Urinary bladder (tissue), 4 donors: ENCODE data around the gene TMPRSS4. TPM values are rescaled to one million over a fixed set of nuclear protein-coding genes. Genes with fewer than 3 reads are reported as not detected.

Experiments
- DNase-seq: peaks from one replicate; pipeline ENCODE4 v3.0.0-alpha.2; 2015; ENCODE audit errors: extremely low spot score
- H3K27ac ChIP-seq: one replicate; pipeline ENCODE4 v1.5.1; 2013; ENCODE audit warnings: low read depth, mild to moderate bottlenecking, moderate library complexity
- H3K36me3 ChIP-seq: one replicate; pipeline ENCODE4 v1.6.1; 2013; ENCODE audit warnings: mild to moderate bottlenecking, moderate library complexity; ENCODE audit not compliant: insufficient read depth
- H3K4me1 ChIP-seq: one replicate; pipeline ENCODE4 v1.6.1; 2013; ENCODE audit warnings: mild to moderate bottlenecking, moderate library complexity; ENCODE audit not compliant: insufficient read depth
- H3K4me3 ChIP-seq: one replicate; pipeline ENCODE4 v1.5.1; 2013; ENCODE audit warnings: low read depth, low read length
- WGBS: extraction: QIAGEN DNeasy Blood & Tissue Kit; methylation state at CpG from one replicate; pipeline ENCODE4 v1.1.7; 2013; 5-methylcytosine and 5-hydroxymethylcytosine counted together
- polyA plus RNA-seq: library from polyadenylated mRNA; stranded (reverse); fragments of 200-250 nt; gene quantifications from one replicate; pipeline ENCODE4 v1.2.3, GENCODE V29; 2013
- total RNA-seq: library from RNA; depleted of rRNA; stranded (reverse); fragments of >200 nt; gene quantifications from one replicate; pipeline ENCODE4 v1.2.3, GENCODE V29; 2014
- donor health status: healthy with polysubstance abuse.
- donor health status: healthy.

Gene TMPRSS4
- total and polyA plus RNA-seq, 2 donors = 15.0 to 27.9 TPM

DNA sequence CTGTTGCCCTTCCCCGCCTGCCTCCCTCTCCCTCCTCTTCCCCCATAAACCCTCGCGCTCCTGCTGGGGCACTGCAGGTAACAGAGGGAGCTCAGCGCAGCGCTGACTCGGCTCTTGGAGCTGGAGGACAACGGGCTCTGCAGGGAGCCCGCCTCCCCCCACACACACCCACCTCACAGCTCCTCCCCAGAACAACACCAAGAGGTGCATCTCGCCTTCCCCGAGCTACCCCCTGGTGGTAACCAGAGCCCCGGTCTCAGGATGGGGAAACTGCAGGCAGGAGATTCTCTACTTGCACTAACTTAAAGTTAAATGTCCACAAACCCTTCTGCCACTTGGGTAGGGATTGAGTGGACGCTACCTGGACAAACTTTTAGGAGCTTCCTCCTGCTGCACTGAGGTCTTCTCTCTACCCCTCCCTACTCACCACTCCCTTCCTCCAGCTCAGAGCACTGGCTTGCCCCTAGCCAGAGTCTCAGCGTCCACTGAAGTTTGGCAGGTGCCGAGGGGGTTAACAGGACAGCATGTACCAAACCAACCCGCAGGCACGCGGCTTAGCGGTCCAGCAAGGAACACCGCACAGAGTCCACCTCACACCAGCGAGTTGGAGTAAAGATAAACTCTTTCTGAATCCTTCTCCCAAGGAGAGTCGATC, 79.8 kb downstream of the TMPRSS4 start:
- 8% methylated on average over 21 of the region's 21 CpGs for WGBS
- Histone ChIP-seq H3K36me3 (no peaks in the 10 kb centered on the region), H3K27ac (no peak overlapping the region), H3K4me1 (no peaks in the 10 kb centered on the region), H3K4me3 (no peak overlapping the region)
- no peak for DNase-seq

DNA sequence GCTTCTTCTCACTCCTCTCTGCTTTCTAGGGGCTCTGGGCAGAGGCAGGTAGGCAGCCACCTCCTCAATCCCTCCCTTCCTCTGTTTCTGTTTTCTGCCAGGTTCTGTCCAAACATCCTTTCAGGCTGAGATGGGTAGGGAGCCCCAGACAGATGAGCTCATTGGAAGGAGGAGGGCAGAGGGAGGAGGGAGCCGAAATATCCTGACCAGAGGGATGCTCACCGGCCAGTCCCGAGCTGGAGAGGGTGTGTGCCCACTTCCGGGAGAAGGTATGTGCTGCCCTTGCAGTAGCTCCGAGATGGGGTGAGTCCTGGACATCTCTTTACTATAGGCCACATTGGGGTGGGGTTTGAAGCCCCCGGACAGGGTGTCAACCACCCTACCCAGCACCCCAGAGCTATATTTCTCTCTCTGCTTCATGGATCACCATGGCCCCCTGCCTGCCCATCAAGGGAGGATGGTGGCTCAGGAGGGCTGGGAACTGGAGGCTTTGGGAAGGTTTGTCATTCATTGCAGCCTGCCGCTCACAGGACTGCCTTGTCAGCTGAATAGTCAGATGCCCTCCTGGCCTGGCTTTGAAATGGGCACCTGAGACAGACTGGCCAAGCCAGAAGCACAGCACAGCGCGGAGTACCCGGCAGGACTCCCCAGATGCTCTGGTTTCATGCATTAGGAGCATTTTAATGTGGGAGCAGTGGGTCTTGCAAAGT, 80.5 kb downstream of the TMPRSS4 start:
- 46% methylated on average over 10 of the region's 10 CpGs for WGBS
- Histone ChIP-seq H3K27ac (no peak overlapping the region), H3K36me3 (no peaks in the 10 kb centered on the region), H3K4me1 (no peaks in the 10 kb centered on the region), H3K4me3 (no peak overlapping the region)
- no peak for DNase-seq

- Histone ChIP-seq H3K4me1 (no peaks in the 10 kb centered on the region), H3K27ac (no peak overlapping the region), H3K36me3 (no peaks in the 10 kb centered on the region), H3K4me3 (no peak overlapping the region)
- no peak for DNase-seq
- WGBS = 81% methylated on average over 6 of the region's 6 CpGs
Observed at GRCh38 chr11:118161786-118162185, 84.9 kb downstream of the TMPRSS4 start.

GRCh38 chr11:118162846-118163245, 86.0 kb downstream of the TMPRSS4 start:
- 78% methylated on average over 3 of the region's 3 CpGs for WGBS
- H3K4me3 ChIP-seq = no peak overlapping the region
- no peak overlapping the region for H3K27ac ChIP-seq
- no peak for DNase-seq
- no peaks in the 10 kb centered on the region for H3K36me3 ChIP-seq
- H3K4me1 ChIP-seq = no peaks in the 10 kb centered on the region

DNA sequence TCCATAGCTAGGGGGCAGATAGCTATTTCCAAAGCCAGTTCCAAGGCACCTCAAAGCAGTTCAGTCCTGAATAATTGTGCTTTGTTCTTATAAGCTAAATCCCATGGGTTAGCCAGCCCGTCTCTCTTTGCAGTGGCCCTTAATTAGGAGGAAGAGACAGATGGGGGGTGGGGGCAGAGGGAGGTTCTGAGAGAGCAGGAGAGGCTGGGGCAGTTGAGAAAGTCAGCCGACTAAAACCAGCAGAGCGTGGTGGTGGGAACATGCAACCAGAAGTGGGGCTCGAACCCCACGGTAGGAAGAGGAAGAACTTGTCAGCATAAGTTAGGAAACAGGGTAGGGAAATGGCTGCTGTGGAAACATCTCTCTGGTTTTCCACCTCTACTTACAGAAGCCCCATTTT, 86.6 kb downstream of the TMPRSS4 start:
- H3K4me3 ChIP-seq = no peak overlapping the region
- H3K4me1 ChIP-seq = no peaks in the 10 kb centered on the region
- WGBS = 73% methylated on average over 5 of the region's 5 CpGs
- no peak for DNase-seq
- no peaks in the 10 kb centered on the region for H3K36me3 ChIP-seq
- no peak overlapping the region for H3K27ac ChIP-seq

DNA sequence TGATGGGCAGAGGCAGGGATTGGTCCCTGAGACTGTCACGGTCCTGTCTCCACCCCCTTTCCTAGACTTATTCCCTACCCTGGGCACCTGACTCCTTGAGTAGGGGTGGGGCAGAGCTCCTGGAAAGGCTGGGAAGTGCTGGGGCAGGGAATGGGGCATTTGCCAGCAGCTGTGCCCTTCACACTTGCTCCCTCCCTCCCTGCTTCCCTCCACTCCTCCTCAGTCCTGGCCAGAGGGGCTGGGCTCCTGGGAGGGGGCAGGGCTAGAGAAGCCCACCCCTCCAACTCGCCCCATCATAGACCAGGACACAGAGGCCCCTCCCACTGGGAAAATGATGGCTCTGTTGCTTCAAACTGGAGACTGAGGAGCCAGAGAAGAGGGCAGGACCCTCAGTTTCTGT, 88.0 kb downstream of the TMPRSS4 start:
- no peaks in the 10 kb centered on the region for H3K4me1 ChIP-seq
- H3K36me3 ChIP-seq = no peaks in the 10 kb centered on the region
- 71% methylated on average over 2 of the region's 2 CpGs for WGBS
- no peak overlapping the region for H3K4me3 ChIP-seq
- H3K27ac ChIP-seq = no peak overlapping the region
- no peak for DNase-seq

- WGBS = 90% methylated on average over 17 of the region's 17 CpGs
- Histone ChIP-seq H3K36me3 (no peaks in the 10 kb centered on the region), H3K27ac (no peak overlapping the region), H3K4me1 (no peaks in the 10 kb centered on the region), H3K4me3 (no peak overlapping the region)
- no peak for DNase-seq
Observed at GRCh38 chr11:118166641-118167040, 89.8 kb downstream of the TMPRSS4 start.

DNA sequence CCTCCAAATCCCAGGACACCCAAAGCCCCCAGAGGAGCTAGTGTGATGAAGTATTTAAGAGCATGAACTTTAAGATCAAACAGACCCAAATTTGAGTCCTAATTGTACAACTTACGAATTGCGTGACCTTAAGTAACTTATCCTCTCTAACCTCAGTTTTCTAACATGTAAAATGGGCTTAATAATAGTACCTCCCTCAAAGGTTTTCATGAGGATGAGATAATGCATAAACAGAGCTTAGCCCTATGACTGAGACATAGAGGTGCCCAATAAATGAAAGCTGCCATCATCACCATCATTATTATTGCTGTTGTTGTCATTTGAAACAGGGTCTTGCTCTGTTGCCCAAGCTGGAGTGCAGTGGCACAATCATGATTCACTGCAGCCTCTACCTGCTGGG, 90.4 kb downstream of the TMPRSS4 start:
- no peak overlapping the region for H3K4me3 ChIP-seq
- DNase-seq = no peak
- 97% methylated on average over 2 of the region's 2 CpGs for WGBS
- H3K4me1 ChIP-seq = no peaks in the 10 kb centered on the region
- H3K36me3 ChIP-seq = no peaks in the 10 kb centered on the region
- no peak overlapping the region for H3K27ac ChIP-seq

DNA sequence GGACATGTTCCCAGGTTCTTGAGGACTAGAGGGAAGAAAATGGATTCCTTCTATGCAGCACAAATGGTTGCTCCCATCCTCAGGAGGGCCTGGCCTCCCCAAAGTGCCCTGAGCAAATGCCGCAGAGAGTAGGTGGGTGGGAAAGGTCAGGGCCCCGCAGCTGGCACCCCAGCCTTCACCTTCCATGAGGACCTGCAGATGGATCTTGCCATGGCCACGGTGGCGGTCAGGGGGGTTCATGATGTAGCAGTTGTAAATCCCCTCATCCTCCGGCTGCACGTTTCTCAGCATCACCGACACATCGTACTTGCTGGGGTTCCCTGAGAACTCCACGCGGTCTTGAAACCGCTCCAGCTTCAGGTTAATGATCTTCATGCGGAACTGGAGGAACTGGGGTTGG, 91.0 kb downstream of the TMPRSS4 start:
- H3K27ac ChIP-seq = no peak overlapping the region
- WGBS = 87% methylated on average over 12 of the region's 12 CpGs
- no peak for DNase-seq
- no peak overlapping the region for H3K4me3 ChIP-seq
- H3K4me1 ChIP-seq = no peaks in the 10 kb centered on the region
- H3K36me3 ChIP-seq = no peaks in the 10 kb centered on the region

DNA sequence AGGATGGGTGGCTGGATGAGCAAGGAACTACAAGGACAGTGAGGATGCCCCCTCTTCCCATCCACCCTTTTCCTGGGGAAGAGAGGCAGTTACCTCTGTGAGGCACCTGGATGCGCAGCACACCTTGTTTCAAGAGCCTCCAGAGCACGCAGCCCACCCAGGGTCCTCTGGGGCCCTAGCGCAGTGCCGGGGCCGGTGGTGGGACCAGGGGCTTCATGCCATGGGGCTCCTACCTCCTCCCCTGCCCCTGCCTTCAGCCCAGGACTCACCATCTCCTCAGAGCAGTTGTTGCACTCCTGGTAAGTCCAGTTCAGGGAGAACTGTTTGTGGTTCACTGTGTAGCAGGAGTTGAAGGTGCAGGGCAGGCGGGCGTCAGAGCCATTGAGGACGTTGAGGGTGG, 91.4 kb downstream of the TMPRSS4 start:
- WGBS = 88% methylated on average over 8 of the region's 8 CpGs
- Histone ChIP-seq H3K4me1 (no peaks in the 10 kb centered on the region), H3K4me3 (no peak overlapping the region), H3K36me3 (no peaks in the 10 kb centered on the region), H3K27ac (no peak overlapping the region)
- no peak for DNase-seq

- no peak for DNase-seq
- no peaks in the 10 kb centered on the region for H3K36me3 ChIP-seq
- WGBS = 96% methylated on average over 3 of the region's 3 CpGs
Observed at GRCh38 chr11:118168751-118169150, 91.9 kb downstream of the TMPRSS4 start.

GRCh38 chr11:118169300-118170140, 92.6 kb downstream of the TMPRSS4 start:
- Histone ChIP-seq H3K27ac (no peak overlapping the region), H3K4me1 (no peaks in the 10 kb centered on the region), H3K36me3 (no peaks in the 10 kb centered on the region), H3K4me3 (no peak overlapping the region)
- no peak for DNase-seq
- 82% methylated on average over 7 of the region's 7 CpGs for WGBS

More at GRCh38 chr11:118168751-118169150, 91.9 kb downstream of the TMPRSS4 start:
- Histone ChIP-seq H3K4me1 (no peaks in the 10 kb centered on the region), H3K4me3 (no peak overlapping the region), H3K27ac (no peak overlapping the region)

DNA sequence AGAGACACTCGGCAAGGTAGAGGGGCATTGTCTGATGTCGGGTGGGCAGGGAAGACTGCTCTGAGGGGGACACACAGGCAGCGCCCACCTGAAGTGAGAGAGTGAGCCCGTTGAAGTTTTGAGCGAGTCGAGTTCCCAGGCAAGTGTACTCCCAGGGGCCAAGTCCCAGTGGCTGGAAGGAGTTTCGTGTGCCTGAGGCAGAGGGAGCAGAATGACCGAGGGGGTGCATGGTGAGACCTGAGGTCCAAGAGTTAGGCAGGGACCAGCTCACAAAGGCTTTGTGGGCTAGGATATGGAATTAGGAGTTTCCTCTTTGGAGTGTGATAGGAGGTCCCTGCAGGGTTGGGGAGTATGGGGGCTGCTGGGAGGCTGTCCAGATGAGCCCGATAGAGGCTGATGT, 93.4 kb downstream of the TMPRSS4 start:
- H3K4me1 ChIP-seq = no peaks in the 10 kb centered on the region
- WGBS = 84% methylated on average over 9 of the region's 9 CpGs
- no peak overlapping the region for H3K4me3 ChIP-seq

DNA sequence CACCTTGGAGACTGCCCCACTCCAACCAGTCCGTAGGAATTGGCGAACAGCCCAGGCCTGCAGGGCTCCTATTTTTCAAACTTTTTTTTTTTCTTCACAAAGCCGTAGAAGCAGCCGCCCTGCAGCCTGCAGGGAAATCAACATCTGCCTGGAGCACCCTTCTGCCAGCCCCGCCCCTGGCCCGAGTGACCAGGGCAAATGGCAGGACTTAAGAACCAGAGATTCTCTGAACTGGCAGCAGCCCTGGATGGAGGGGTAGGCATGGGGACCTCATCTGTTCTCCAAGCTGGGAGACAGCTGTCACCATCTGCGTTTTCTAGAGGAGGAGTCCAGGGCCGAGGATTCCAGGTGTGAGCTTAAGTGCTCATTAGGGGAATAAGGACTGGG, 94.0 kb downstream of the TMPRSS4 start:
- Histone ChIP-seq H3K36me3 (no peaks in the 10 kb centered on the region), H3K4me1 (no peaks in the 10 kb centered on the region), H3K4me3 (no peak overlapping the region), H3K27ac (no peak overlapping the region)
- DNase-seq = no peak
- WGBS = 63% methylated on average over 8 of the region's 8 CpGs

More for the DNA sequence above, 93.4 kb downstream of the TMPRSS4 start:
- Histone ChIP-seq H3K27ac (no peak overlapping the region), H3K36me3 (no peaks in the 10 kb centered on the region)
- DNase-seq = no peak
